GM13976 (cell line): ENCODE data around the gene PHAF1.

ENCODE experiments used
- DNase-seq: peaks from one replicate; pipeline ENCODE4 v3.0.0; 2012; ENCODE audit warnings: low spot score
- CTCF ChIP-seq: IDR thresholded peaks from 2 replicates; pipeline ENCODE4 v1.5.1; 2012; ENCODE audit warnings: borderline replicate concordance, mild to moderate bottlenecking; ENCODE audit not compliant: insufficient read depth; ENCODE audit errors: extremely low read depth, missing control alignments, control extremely low read depth
- in situ Hi-C: fragments of 300-500 bp; cut with MboI; formaldehyde crosslinking; loops from one replicate; pipeline ENCODE4 v1.12.0; 2022; ENCODE audit warnings: low sequenced_read_pairs, mixed read lengths, inconsistent platforms; ENCODE audit not compliant: unreplicated experiment

Gene PHAF1

GRCh38 chr16:67187175-67187890, 77.6 kb downstream of the PHAF1 start:
- TF ChIP-seq CTCF, result no peak
- DNase-seq, result no peak
- in situ Hi-C loops, result no loop called here

GRCh38 chr16:67188323-67188722, 78.6 kb downstream of the PHAF1 start:
- in situ Hi-C loops, result no loop called here
- no peak for TF ChIP-seq CTCF
- DNase-seq, result no peak

- no peak for TF ChIP-seq CTCF
- no peak for DNase-seq
- in situ Hi-C loops, result no loop called here
Measured at GRCh38 chr16:67188798-67189197, 79.1 kb downstream of the PHAF1 start.

- no peak for TF ChIP-seq CTCF
- in situ Hi-C loops, result no loop called here
- no peak for DNase-seq
Measured at GRCh38 chr16:67190041-67190440, 80.3 kb downstream of the PHAF1 start, which contains the start of gene EXOC3L1. TSS of gene EXOC3L1 (minus strand) at chr16:67190136. CDS start at chr16:67189676, 460 bp downstream.

- no peak for TF ChIP-seq CTCF
- in situ Hi-C loops, result no loop called here
- DNase-seq, result no peak
Measured at GRCh38 chr16:67190448-67191399, 81.0 kb downstream of the PHAF1 start.

- no peak for DNase-seq
- in situ Hi-C loops, result no loop called here
- TF ChIP-seq CTCF, result no peak
Measured at GRCh38 chr16:67191411-67191994, 81.8 kb downstream of the PHAF1 start.
